ENCODE results near the gene TLR2. TPM values are rescaled to one million over a fixed set of nuclear protein-coding genes. Genes with fewer than 3 reads are reported as not detected.

The TLR2 gene, protein sequence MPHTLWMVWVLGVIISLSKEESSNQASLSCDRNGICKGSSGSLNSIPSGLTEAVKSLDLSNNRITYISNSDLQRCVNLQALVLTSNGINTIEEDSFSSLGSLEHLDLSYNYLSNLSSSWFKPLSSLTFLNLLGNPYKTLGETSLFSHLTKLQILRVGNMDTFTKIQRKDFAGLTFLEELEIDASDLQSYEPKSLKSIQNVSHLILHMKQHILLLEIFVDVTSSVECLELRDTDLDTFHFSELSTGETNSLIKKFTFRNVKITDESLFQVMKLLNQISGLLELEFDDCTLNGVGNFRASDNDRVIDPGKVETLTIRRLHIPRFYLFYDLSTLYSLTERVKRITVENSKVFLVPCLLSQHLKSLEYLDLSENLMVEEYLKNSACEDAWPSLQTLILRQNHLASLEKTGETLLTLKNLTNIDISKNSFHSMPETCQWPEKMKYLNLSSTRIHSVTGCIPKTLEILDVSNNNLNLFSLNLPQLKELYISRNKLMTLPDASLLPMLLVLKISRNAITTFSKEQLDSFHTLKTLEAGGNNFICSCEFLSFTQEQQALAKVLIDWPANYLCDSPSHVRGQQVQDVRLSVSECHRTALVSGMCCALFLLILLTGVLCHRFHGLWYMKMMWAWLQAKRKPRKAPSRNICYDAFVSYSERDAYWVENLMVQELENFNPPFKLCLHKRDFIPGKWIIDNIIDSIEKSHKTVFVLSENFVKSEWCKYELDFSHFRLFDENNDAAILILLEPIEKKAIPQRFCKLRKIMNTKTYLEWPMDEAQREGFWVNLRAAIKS
- not detected for polyA plus RNA-seq (2012; ENCODE audit: missing spikeins)

DNA sequence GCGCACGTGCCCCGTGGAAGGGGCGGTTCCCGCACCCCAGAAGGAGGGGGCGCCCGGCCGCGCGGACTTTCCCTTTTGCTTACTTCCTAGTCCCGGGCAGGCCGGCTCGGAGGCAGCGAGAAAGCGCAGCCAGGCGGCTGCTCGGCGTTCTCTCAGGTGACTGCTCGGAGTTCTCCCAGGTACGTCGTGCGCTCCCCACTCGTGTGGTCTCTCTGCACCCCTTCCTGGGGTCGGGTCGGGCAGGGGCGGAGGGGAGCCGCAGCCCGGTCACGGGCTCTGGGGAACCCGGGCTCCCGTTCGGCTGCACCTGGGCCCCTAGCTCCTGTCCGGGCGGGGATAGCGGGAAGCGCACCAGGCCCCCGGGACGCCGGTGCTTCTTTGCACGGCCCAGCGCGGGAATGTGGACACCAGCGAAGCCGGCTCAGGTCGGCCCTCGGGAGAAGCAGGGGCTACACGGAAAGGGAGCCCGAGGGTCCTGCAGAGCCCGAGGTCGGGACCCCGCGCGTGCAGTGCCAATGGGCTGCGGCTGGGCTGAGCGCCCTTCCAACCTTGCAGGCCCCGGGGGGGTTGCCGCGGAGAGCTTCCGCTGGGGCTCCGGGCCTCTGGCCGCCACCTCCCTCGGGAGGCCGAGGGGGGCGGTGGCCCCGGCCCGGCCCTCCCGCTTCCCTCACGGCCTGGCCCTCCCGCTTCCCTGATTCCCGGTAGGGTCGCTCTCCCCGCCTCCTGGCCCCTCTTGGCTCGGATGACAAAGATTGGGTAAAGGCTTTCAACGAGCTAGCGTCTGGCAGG, at the start of gene TLR2:
TLR2 (plus strand) TSS at position 99 of the 789 bp plus-strand sequence. CDS start 18,628 bp downstream, outside the sequence.
- DNase-seq (ENCODE audit: insufficient read length) (peak; percentile 29), FAIRE-seq (no peak)
- TF ChIP-seq TAF1 (IDR thresholded peaks at IDR 0.05; ENCODE audit: borderline replicate concordance, low read depth, low read length) (no peak), POLR2AphosphoS5 (IDR thresholded peaks at IDR 0.05; ENCODE audit: low read depth, low read length) (no peak)

DNA sequence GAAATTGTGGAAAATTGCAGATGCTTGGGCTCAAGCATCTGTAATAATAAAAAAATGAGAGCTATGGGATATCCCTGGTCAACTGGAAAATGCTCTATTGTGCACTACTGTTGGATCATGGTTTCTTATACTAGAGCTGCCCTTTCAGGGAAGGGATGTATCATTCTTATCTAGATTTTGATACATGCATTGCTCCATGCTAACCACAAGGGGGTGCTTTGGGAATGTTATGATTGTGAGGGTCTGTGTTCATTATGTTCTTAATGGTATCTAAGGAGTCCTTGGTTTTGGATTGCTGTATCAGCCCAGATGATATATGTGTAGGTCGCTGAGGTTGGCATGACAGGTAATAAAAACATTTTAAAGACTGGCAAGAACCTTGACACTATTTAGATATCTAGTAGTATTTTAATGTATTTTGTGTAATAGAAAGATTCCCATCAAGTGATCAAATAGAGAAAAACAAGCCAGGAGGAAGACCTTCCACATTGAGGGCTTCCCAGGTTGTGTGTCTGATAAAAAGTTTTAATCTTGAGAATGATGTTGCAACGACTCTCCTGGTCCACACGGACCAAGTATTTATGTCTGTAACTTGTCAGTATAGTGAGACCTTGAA, 49.2 kb upstream of the TLR2 start:
- DNase-seq (ENCODE audit: insufficient read length) (no peak), FAIRE-seq (no peak)
- TF ChIP-seq POLR2AphosphoS5 (IDR thresholded peaks at IDR 0.05; ENCODE audit: low read depth, low read length) (no peak), POLR2A (IDR thresholded peaks at IDR 0.05; ENCODE audit: low read depth, low read length) (no peak), TAF1 (IDR thresholded peaks at IDR 0.05; ENCODE audit: borderline replicate concordance, low read depth, low read length) (no peak)

- TF ChIP-seq POLR2AphosphoS5 (IDR thresholded peaks at IDR 0.05; ENCODE audit: low read depth, low read length), result no peak
- TF ChIP-seq TAF1 (IDR thresholded peaks at IDR 0.05; ENCODE audit: borderline replicate concordance, low read depth, low read length), result no peak
- TF ChIP-seq POLR2A (IDR thresholded peaks at IDR 0.05; ENCODE audit: low read depth, low read length), result no peak
- FAIRE-seq (no peak), DNase-seq (ENCODE audit: insufficient read length) (no peak)
Observed at GRCh38 chr4:153635846-153636245, 48.2 kb upstream of the TLR2 start.

DNA sequence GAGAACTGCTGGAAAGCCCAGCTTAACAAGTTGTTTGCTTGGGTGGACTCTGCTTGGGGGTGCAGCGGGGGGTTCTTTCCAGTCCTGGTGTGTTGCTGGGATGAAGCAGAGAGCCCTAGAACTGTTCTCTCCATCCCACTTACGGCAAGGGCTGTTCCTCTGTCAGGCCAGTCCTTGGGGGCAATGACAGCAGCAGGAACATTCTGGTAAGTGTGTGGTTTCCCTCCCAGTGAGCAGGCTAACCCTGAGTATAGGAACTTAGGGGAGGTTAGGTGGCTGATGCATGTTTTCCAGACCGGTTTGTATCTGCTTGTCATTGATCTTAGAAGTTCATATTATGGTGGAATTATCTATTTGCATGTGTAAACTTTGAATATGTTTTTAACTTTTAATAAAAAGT, 46.9 kb upstream of the TLR2 start:
- TF ChIP-seq POLR2AphosphoS5 (IDR thresholded peaks at IDR 0.05; ENCODE audit: low read depth, low read length) (peak; percentile 58; the same call in 1 of the 2 replicates), POLR2A (IDR thresholded peaks at IDR 0.05; ENCODE audit: low read depth, low read length) (peak; percentile 41), TAF1 (IDR thresholded peaks at IDR 0.05; ENCODE audit: borderline replicate concordance, low read depth, low read length) (no peak)
- DNase-seq (ENCODE audit: insufficient read length), result no peak
- no peak for FAIRE-seq

- DNase-seq (ENCODE audit: insufficient read length) (no peak), FAIRE-seq (no peak)
- TF ChIP-seq POLR2A (IDR thresholded peaks at IDR 0.05; ENCODE audit: low read depth, low read length) (peak; percentile 50; the same call in 1 of the 2 replicates), TAF1 (IDR thresholded peaks at IDR 0.05; ENCODE audit: borderline replicate concordance, low read depth, low read length) (no peak), POLR2AphosphoS5 (IDR thresholded peaks at IDR 0.05; ENCODE audit: low read depth, low read length) (peak; percentile 68)
Observed at GRCh38 chr4:153638011-153638410, 46.1 kb upstream of the TLR2 start.

DNA sequence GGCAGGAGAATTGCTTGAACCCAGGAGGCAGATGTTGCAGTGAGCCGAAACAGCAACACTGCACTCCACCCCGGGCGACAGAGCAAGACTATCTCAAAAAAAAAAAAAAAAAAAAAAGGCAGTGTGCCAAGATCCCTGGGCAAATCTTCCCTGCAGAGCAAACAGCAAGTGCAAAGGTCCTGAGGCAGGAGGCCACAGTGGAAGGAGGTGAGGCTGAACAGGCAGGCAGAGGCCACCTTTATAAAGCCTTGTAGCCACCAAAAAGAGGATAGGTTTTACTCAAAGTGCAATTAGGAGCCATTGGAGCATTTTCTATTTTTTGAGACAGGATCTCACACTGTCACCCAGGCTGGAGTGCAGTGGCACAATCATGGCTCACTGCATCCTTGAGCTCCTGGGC, 45.1 kb upstream of the TLR2 start:
- DNase-seq (ENCODE audit: insufficient read length), result no peak
- FAIRE-seq, result no peak
- TF ChIP-seq TAF1 (IDR thresholded peaks at IDR 0.05; ENCODE audit: borderline replicate concordance, low read depth, low read length), result no peak
- TF ChIP-seq POLR2A (IDR thresholded peaks at IDR 0.05; ENCODE audit: low read depth, low read length), result no peak
- TF ChIP-seq POLR2AphosphoS5 (IDR thresholded peaks at IDR 0.05; ENCODE audit: low read depth, low read length), result no peak

GRCh38 chr4:153639833-153640802, 44.0 kb upstream of the TLR2 start:
- TF ChIP-seq POLR2A (IDR thresholded peaks at IDR 0.05; ENCODE audit: low read depth, low read length), result no peak
- no peak for TF ChIP-seq TAF1 (IDR thresholded peaks at IDR 0.05; ENCODE audit: borderline replicate concordance, low read depth, low read length)
- no peak for TF ChIP-seq POLR2AphosphoS5 (IDR thresholded peaks at IDR 0.05; ENCODE audit: low read depth, low read length)
- DNase-seq (ENCODE audit: insufficient read length) (no peak), FAIRE-seq (no peak)

- TF ChIP-seq POLR2A (IDR thresholded peaks at IDR 0.05; ENCODE audit: low read depth, low read length), result no peak
- no peak for TF ChIP-seq POLR2AphosphoS5 (IDR thresholded peaks at IDR 0.05; ENCODE audit: low read depth, low read length)
- DNase-seq (ENCODE audit: insufficient read length) (no peak), FAIRE-seq (no peak)
Observed at GRCh38 chr4:153641532-153641931, 42.5 kb upstream of the TLR2 start.

DNA sequence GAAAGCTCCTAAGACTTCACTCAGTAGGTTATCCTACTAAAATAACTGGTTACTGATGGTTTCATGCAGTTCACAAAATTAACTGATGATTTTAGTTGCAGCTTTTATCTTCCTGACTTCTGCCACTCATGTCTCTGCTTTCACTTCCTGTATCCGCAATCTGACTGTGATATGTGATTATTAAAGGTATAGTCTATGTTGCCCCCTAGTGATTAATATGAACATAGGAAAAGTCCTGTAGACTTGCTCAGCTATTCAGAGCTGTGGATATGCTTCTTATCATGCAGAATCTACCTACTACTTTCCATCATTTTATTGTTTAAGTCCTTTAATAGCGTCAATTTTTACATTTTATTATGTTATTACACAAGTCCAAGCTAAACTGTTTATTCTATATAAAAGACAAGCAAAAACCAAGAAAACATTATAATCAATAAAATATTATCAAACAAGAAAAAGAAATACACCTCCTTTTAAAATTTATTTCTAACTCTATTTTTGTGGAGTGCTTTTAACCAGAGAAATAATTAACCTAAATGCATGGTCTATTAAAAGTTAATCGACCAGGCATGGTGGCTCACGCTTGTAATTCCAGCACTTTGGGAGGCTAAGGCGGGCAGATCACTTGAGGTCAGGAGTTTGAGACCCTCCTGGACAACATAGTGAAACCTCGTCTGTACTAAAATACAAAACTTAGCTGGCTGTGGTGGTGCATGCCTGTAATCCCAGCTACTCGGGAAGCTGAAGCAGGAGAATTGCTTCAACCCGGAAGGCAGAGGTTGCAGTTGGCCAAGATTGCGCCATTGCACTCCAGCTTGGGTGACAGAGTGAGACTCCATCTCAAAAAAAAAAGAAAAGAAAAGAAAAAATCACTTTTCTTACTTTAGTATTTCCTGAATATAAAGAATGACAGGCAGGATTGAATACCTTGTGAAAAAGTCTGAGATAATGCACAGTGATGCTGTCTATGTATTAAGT, 40.4 kb upstream of the TLR2 start:
- DNase-seq (ENCODE audit: insufficient read length) (peak; percentile 33), FAIRE-seq (peak; percentile 93)
- TF ChIP-seq POLR2AphosphoS5 (IDR thresholded peaks at IDR 0.05; ENCODE audit: low read depth, low read length) (no peak), TAF1 (IDR thresholded peaks at IDR 0.05; ENCODE audit: borderline replicate concordance, low read depth, low read length) (no peak)

Measured in GM12892 (cell line).